Measurements from ENCODE around the gene GARNL3. TPM values are rescaled to one million over a fixed set of nuclear protein-coding genes. Genes with fewer than 3 reads are reported as not detected.

Gene GARNL3
- polyA plus RNA-seq, 1 donor, result 24.0 TPM

- 100% methylated on average over 1 of the region's 2 CpGs for WGBS (ENCODE audit: insufficient coverage, low lambda C conversion rate)
- H3K9me3 ChIP-seq (ENCODE audit: control insufficient read depth, low read depth, low read length), result no peaks in the 10 kb centered on the region
- H3K36me3 ChIP-seq (ENCODE audit: control insufficient read depth, insufficient read depth, low read length), result peaks cover 3% of the 10 kb centered on the region
- no peak for DNase-seq
- no peaks in the 10 kb centered on the region for H3K27me3 ChIP-seq (ENCODE audit: control insufficient read depth, insufficient read depth, low read length)
- H3K4me1 ChIP-seq (ENCODE audit: control insufficient read depth, insufficient read depth, low read length), result peaks cover 36% of the 10 kb centered on the region
- no peak overlapping the region for H3K27ac ChIP-seq (ENCODE audit: low read length)
- H3K4me3 ChIP-seq (ENCODE audit: low read length), result no peak overlapping the region
These were observed 70.2 kb downstream of the GARNL3 start for GRCh38 chr9:127334725-127335124.

GRCh38 chr9:127336086-127336485, 71.5 kb downstream of the GARNL3 start:
- 100% methylated on average over 1 of the region's 5 CpGs for WGBS (ENCODE audit: insufficient coverage, low lambda C conversion rate)
- no peak overlapping the region for H3K4me3 ChIP-seq (ENCODE audit: low read length)
- no peaks in the 10 kb centered on the region for H3K9me3 ChIP-seq (ENCODE audit: control insufficient read depth, low read depth, low read length)
- H3K27ac ChIP-seq (ENCODE audit: low read length), result peak overlapping the region; percentile 68
- H3K4me1 ChIP-seq (ENCODE audit: control insufficient read depth, insufficient read depth, low read length), result peaks cover 32% of the 10 kb centered on the region
- no peak for DNase-seq
- no peaks in the 10 kb centered on the region for H3K27me3 ChIP-seq (ENCODE audit: control insufficient read depth, insufficient read depth, low read length)
- peaks cover 13% of the 10 kb centered on the region for H3K36me3 ChIP-seq (ENCODE audit: control insufficient read depth, insufficient read depth, low read length)

- H3K4me3 ChIP-seq (ENCODE audit: low read length), result no peak overlapping the region
- no peaks in the 10 kb centered on the region for H3K9me3 ChIP-seq (ENCODE audit: control insufficient read depth, low read depth, low read length)
- peak; percentile 63 to 85 for DNase-seq
- peak overlapping the region; percentile 68 for H3K27ac ChIP-seq (ENCODE audit: low read length)
- WGBS (ENCODE audit: insufficient coverage, low lambda C conversion rate), result 0% methylated on average over 1 of the region's 3 CpGs
- H3K4me1 ChIP-seq (ENCODE audit: control insufficient read depth, insufficient read depth, low read length), result peaks cover 32% of the 10 kb centered on the region
- no peaks in the 10 kb centered on the region for H3K27me3 ChIP-seq (ENCODE audit: control insufficient read depth, insufficient read depth, low read length)
- peaks cover 13% of the 10 kb centered on the region for H3K36me3 ChIP-seq (ENCODE audit: control insufficient read depth, insufficient read depth, low read length)
These were observed 72.2 kb downstream of the GARNL3 start for GRCh38 chr9:127336506-127337352.

GRCh38 chr9:127340721-127341120, 76.1 kb downstream of the GARNL3 start:
- Histone ChIP-seq H3K36me3 (ENCODE audit: control insufficient read depth, insufficient read depth, low read length) (peaks cover 24% of the 10 kb centered on the region), H3K27me3 (ENCODE audit: control insufficient read depth, insufficient read depth, low read length) (no peaks in the 10 kb centered on the region), H3K9me3 (ENCODE audit: control insufficient read depth, low read depth, low read length) (no peaks in the 10 kb centered on the region), H3K4me3 (ENCODE audit: low read length) (no peak overlapping the region), H3K27ac (ENCODE audit: low read length) (no peak overlapping the region), H3K4me1 (ENCODE audit: control insufficient read depth, insufficient read depth, low read length) (peaks cover 18% of the 10 kb centered on the region)
- DNase-seq, result no peak
- WGBS (ENCODE audit: insufficient coverage, low lambda C conversion rate), result no CpG with 5 or more reads among the region's 2 CpGs

- Histone ChIP-seq H3K36me3 (ENCODE audit: control insufficient read depth, insufficient read depth, low read length) (peaks cover 23% of the 10 kb centered on the region), H3K27ac (ENCODE audit: low read length) (no peak overlapping the region), H3K4me3 (ENCODE audit: low read length) (no peak overlapping the region), H3K9me3 (ENCODE audit: control insufficient read depth, low read depth, low read length) (no peaks in the 10 kb centered on the region), H3K27me3 (ENCODE audit: control insufficient read depth, insufficient read depth, low read length) (no peaks in the 10 kb centered on the region), H3K4me1 (ENCODE audit: control insufficient read depth, insufficient read depth, low read length) (peaks cover 16% of the 10 kb centered on the region)
- no peak for DNase-seq
- WGBS (ENCODE audit: insufficient coverage, low lambda C conversion rate), result 100% methylated on average over 1 of the region's 3 CpGs
These were observed 76.6 kb downstream of the GARNL3 start for GRCh38 chr9:127341152-127341551.

- peaks cover 23% of the 10 kb centered on the region for H3K36me3 ChIP-seq (ENCODE audit: control insufficient read depth, insufficient read depth, low read length)
- no peaks in the 10 kb centered on the region for H3K9me3 ChIP-seq (ENCODE audit: control insufficient read depth, low read depth, low read length)
- H3K27ac ChIP-seq (ENCODE audit: low read length), result no peak overlapping the region
- no peak overlapping the region for H3K4me3 ChIP-seq (ENCODE audit: low read length)
- no peak for DNase-seq
- no peaks in the 10 kb centered on the region for H3K4me1 ChIP-seq (ENCODE audit: control insufficient read depth, insufficient read depth, low read length)
- H3K27me3 ChIP-seq (ENCODE audit: control insufficient read depth, insufficient read depth, low read length), result no peaks in the 10 kb centered on the region
- WGBS (ENCODE audit: insufficient coverage, low lambda C conversion rate), result no CpG with 5 or more reads among the region's 7 CpGs
These were observed 79.9 kb downstream of the GARNL3 start for GRCh38 chr9:127344368-127345000.

GRCh38 chr9:127345566-127345965, 81.0 kb downstream of the GARNL3 start:
- WGBS (ENCODE audit: insufficient coverage, low lambda C conversion rate), result no CpG with 5 or more reads among the region's 3 CpGs
- Histone ChIP-seq H3K36me3 (ENCODE audit: control insufficient read depth, insufficient read depth, low read length) (peaks cover 17% of the 10 kb centered on the region), H3K27ac (ENCODE audit: low read length) (no peak overlapping the region), H3K4me1 (ENCODE audit: control insufficient read depth, insufficient read depth, low read length) (no peaks in the 10 kb centered on the region), H3K4me3 (ENCODE audit: low read length) (no peak overlapping the region), H3K9me3 (ENCODE audit: control insufficient read depth, low read depth, low read length) (no peaks in the 10 kb centered on the region), H3K27me3 (ENCODE audit: control insufficient read depth, insufficient read depth, low read length) (no peaks in the 10 kb centered on the region)
- DNase-seq, result no peak

GRCh38 chr9:127346584-127346983, 82.0 kb downstream of the GARNL3 start:
- H3K36me3 ChIP-seq (ENCODE audit: control insufficient read depth, insufficient read depth, low read length), result peaks cover 12% of the 10 kb centered on the region
- no peaks in the 10 kb centered on the region for H3K4me1 ChIP-seq (ENCODE audit: control insufficient read depth, insufficient read depth, low read length)
- H3K27me3 ChIP-seq (ENCODE audit: control insufficient read depth, insufficient read depth, low read length), result no peaks in the 10 kb centered on the region
- no peak for DNase-seq
- H3K4me3 ChIP-seq (ENCODE audit: low read length), result no peak overlapping the region
- no peak overlapping the region for H3K27ac ChIP-seq (ENCODE audit: low read length)
- no CpG with 5 or more reads among the region's 6 CpGs for WGBS (ENCODE audit: insufficient coverage, low lambda C conversion rate)
- no peaks in the 10 kb centered on the region for H3K9me3 ChIP-seq (ENCODE audit: control insufficient read depth, low read depth, low read length)

- WGBS (ENCODE audit: insufficient coverage, low lambda C conversion rate), result 100% methylated on average over 2 of the region's 8 CpGs
- DNase-seq, result peak in 1 of 2 donors; percentile 54
- Histone ChIP-seq H3K36me3 (ENCODE audit: control insufficient read depth, insufficient read depth, low read length) (peaks cover 8% of the 10 kb centered on the region), H3K4me3 (ENCODE audit: low read length) (no peak overlapping the region), H3K9me3 (ENCODE audit: control insufficient read depth, low read depth, low read length) (no peaks in the 10 kb centered on the region), H3K4me1 (ENCODE audit: control insufficient read depth, insufficient read depth, low read length) (no peaks in the 10 kb centered on the region), H3K27ac (ENCODE audit: low read length) (no peak overlapping the region), H3K27me3 (ENCODE audit: control insufficient read depth, insufficient read depth, low read length) (no peaks in the 10 kb centered on the region)
These were observed 83.5 kb downstream of the GARNL3 start for GRCh38 chr9:127347831-127348776.

- no CpG with 5 or more reads among the region's 12 CpGs for WGBS (ENCODE audit: insufficient coverage, low lambda C conversion rate)
- no peak for DNase-seq
These were observed 85.0 kb downstream of the GARNL3 start for GRCh38 chr9:127349483-127350113.

More at GRCh38 chr9:127349483-127350113, 85.0 kb downstream of the GARNL3 start:
- H3K9me3 ChIP-seq (ENCODE audit: control insufficient read depth, low read depth, low read length), result no peaks in the 10 kb centered on the region
- no peaks in the 10 kb centered on the region for H3K27me3 ChIP-seq (ENCODE audit: control insufficient read depth, insufficient read depth, low read length)
- peaks cover 4% of the 10 kb centered on the region for H3K36me3 ChIP-seq (ENCODE audit: control insufficient read depth, insufficient read depth, low read length)
- no peak overlapping the region for H3K4me3 ChIP-seq (ENCODE audit: low read length)
- H3K27ac ChIP-seq (ENCODE audit: low read length), result no peak overlapping the region
- no peaks in the 10 kb centered on the region for H3K4me1 ChIP-seq (ENCODE audit: control insufficient read depth, insufficient read depth, low read length)

Data from large intestine (tissue), 3 donors.